Left ventricle myocardium superior (tissue), 1 donor: ENCODE data around the gene BAIAP3. TPM values are rescaled to one million over a fixed set of nuclear protein-coding genes. Genes with fewer than 3 reads are reported as not detected.

Experiments
- ATAC-seq: fragments of 200-7000 bp; cut with Tn5 transposase; one replicate; pipeline ENCODE4 v1.9.1; 2020; ENCODE audit warnings: mild to moderate bottlenecking, moderate library complexity
- DNase-seq: peaks from one replicate; pipeline ENCODE4 v3.0.0-alpha.2; 2020
- intact Hi-C: fragments of 100-400 bp; cut with micrococcal nuclease; formaldehyde crosslinking; loops from one replicate; pipeline ENCODE4 v1.11.0; 2022
- total RNA-seq: library from RNA; stranded (reverse); fragmentation: NEBNext Ultra II Directional; extraction: Animal tissue kit (Norgen Biotek cat#: 25700); gene quantifications from one replicate; pipeline ENCODE4 v1.2.1, GENCODE V29; 2021
- donor health status: DM: no; HTN: yes; CAD: no; lungs with severe emphysema.

The BAIAP3 gene
- total RNA-seq, 1 donor from 2014 or later = 5.2 TPM

GRCh38 chr16:1354815-1355540 is 21.5 kb downstream of the BAIAP3 start:
- no peak for ATAC-seq
- no peak for DNase-seq
- intact Hi-C loops = no loop called here

- DNase-seq = no peak
- ATAC-seq = no peak
- intact Hi-C loops = no loop called here
Measured at GRCh38 chr16:1355591-1355990, 22.1 kb downstream of the BAIAP3 start.

- intact Hi-C loops = no loop called here
- no peak for DNase-seq
- no peak for ATAC-seq
Measured at GRCh38 chr16:1356061-1356900, 22.8 kb downstream of the BAIAP3 start.

- DNase-seq (no peak), ATAC-seq (no peak)
- intact Hi-C loops = no loop called here
Measured at GRCh38 chr16:1357906-1358566, 24.6 kb downstream of the BAIAP3 start.

GRCh38 chr16:1361685-1362360 is 28.4 kb downstream of the BAIAP3 start:
- intact Hi-C loops = no loop called here
- no peak for ATAC-seq
- no peak for DNase-seq

GRCh38 chr16:1362807-1363206 is 29.4 kb downstream of the BAIAP3 start:
- intact Hi-C loops = no loop called here
- no peak for DNase-seq
- no peak for ATAC-seq

GRCh38 chr16:1363501-1364041 is 30.1 kb downstream of the BAIAP3 start:
- DNase-seq (peak; percentile 75), ATAC-seq (peak; percentile 79)
- intact Hi-C loops = no loop called here

GRCh38 chr16:1364510-1364909 is 31.1 kb downstream of the BAIAP3 start:
- DNase-seq (no peak), ATAC-seq (no peak)
- intact Hi-C loops = no loop called here

- intact Hi-C loops = no loop called here
- no peak for ATAC-seq
- DNase-seq = no peak
Measured at GRCh38 chr16:1366060-1366711, 32.7 kb downstream of the BAIAP3 start.

- peak; percentile 22 for DNase-seq
- ATAC-seq = no peak
- intact Hi-C loops = no loop called here
Measured at GRCh38 chr16:1366712-1367299, 33.4 kb downstream of the BAIAP3 start.

- intact Hi-C loops = no loop called here
- ATAC-seq (no peak), DNase-seq (no peak)
Measured at GRCh38 chr16:1367486-1368174, 34.2 kb downstream of the BAIAP3 start.

- DNase-seq = no peak
- intact Hi-C loops = no loop called here
- ATAC-seq = no peak
Measured at GRCh38 chr16:1371054-1371978, 37.9 kb downstream of the BAIAP3 start.

- intact Hi-C loops = no loop called here
Measured at GRCh38 chr16:1372292-1372950, 39.0 kb downstream of the BAIAP3 start.

GRCh38 chr16:1374418-1375297 is 41.2 kb downstream of the BAIAP3 start:
- intact Hi-C loops = no loop called here
- DNase-seq = no peak
- ATAC-seq = no peak

More at GRCh38 chr16:1372292-1372950, 39.0 kb downstream of the BAIAP3 start:
- ATAC-seq = no peak
- DNase-seq = no peak

GRCh38 chr16:1375298-1375640 is 41.8 kb downstream of the BAIAP3 start:
- no peak for DNase-seq
- intact Hi-C loops = no loop called here
- ATAC-seq = no peak
